HepG2 (cell line): Measurements from ENCODE around the gene TBCB. TPM values are rescaled to one million over a fixed set of nuclear protein-coding genes. Genes with fewer than 3 reads are reported as not detected.

ENCODE experiments used
- ATAC-seq: fragments of 200-7000 bp; cut with Tn5 transposase; 3 replicates; pipeline ENCODE4 v1.9.1; 2020; ENCODE audit warnings: mild to moderate bottlenecking, moderate library complexity
- BruUV-seq: library from RNA; stranded (reverse); fragments of 400-500 nt; replicated peaks from 2 replicates; lab custom pipeline; 2021; lab: Mats Ljungman, UMichigan
- CTCF ChIA-PET: fragments of 300-600 bp; formaldehyde crosslinking; extraction: SDS; loops from one replicate; lab custom pipeline; 2021; ENCODE audit warnings: low total read pairs, inconsistent platforms, low intra/inter-chr PET ratio; lab: Yijun Ruan, JAX
- POLR2A ChIA-PET: fragments of 350-600 bp; sonication (Branson Sonifier 250); formaldehyde crosslinking; loops from one replicate; lab custom pipeline; 2020; ENCODE audit warnings: antibody characterized with exemption, inconsistent platforms; lab: Yijun Ruan, JAX
- DNase-seq: peaks from one replicate; pipeline ENCODE4 v3.0.0-alpha.2; 2015; ENCODE audit warnings: low spot score
- FAIRE-seq: peaks from 3 replicates; lab custom pipeline; 2011; peaks lifted over from hg19 to GRCh38; lab: Jason Lieb, UNC
- H2AFZ ChIP-seq: one replicate; pipeline ENCODE4 v1.6.1; 2011; ENCODE audit warnings: low read length, inconsistent platforms
- H3K27ac ChIP-seq: fragments of 300-600 bp; 3 replicates; pipeline ENCODE4 v1.8.0; 2011; ENCODE audit warnings: mixed run types, mild to moderate bottlenecking, mixed read lengths, low read length, inconsistent platforms; ENCODE audit not compliant: insufficient read depth; ENCODE audit errors: extremely low read length
- H3K27me3 ChIP-seq, 2 experiments: fragments of 200-600 bp in 1 of 2; 2 replicates in 1 of 2; 3 replicates in 1 of 2; pipeline versions ENCODE4 v1.6.0 to v1.8.0; 2011; ENCODE audit warnings: low read length in 2 of 2, mild to moderate bottlenecking in 2 of 2, moderate library complexity in 2 of 2, inconsistent platforms in 1 of 2; ENCODE audit not compliant: insufficient read depth in 2 of 2, control insufficient read depth in 1 of 2
- H3K36me3 ChIP-seq, 2 experiments: fragments of 200-600 bp in 1 of 2; replicated peaks in 1 of 2; 2 replicates in 1 of 2; 3 replicates in 1 of 2; pipeline versions ENCODE4 v1.5.1 to v1.8.0; 2011; ENCODE audit warnings: low read length in 2 of 2, inconsistent platforms in 1 of 2; ENCODE audit not compliant: insufficient read depth in 2 of 2, control insufficient read depth in 1 of 2
- H3K4me1 ChIP-seq: 2 replicates; pipeline ENCODE4 v1.5.1; 2012; ENCODE audit warnings: low read length, inconsistent platforms; ENCODE audit not compliant: insufficient read depth
- H3K4me2 ChIP-seq: 2 replicates; pipeline ENCODE4 v1.6.0; 2011; ENCODE audit warnings: low read depth, low read length, inconsistent platforms
- H3K4me3 ChIP-seq, 3 experiments: fragments of 200-600 bp in 1 of 3; sonication (generic), shearing (Covaris generic) in 1 of 3; replicated peaks in 1 of 3; 2 replicates each; pipeline ENCODE4 v1.5.1; 2011 to 2016; ENCODE audit warnings: low read length in 3 of 3, inconsistent platforms in 2 of 3, low read depth in 2 of 3, mild to moderate bottlenecking in 2 of 3, control low read depth in 1 of 3, mixed read lengths in 1 of 3; ENCODE audit not compliant: insufficient read depth in 1 of 3
- H3K79me2 ChIP-seq: one replicate; pipeline ENCODE4 v1.6.1; 2011; ENCODE audit warnings: low read length, inconsistent platforms; ENCODE audit not compliant: insufficient read depth
- H3K9ac ChIP-seq: 2 replicates; pipeline ENCODE4 v1.6.0; 2011; ENCODE audit warnings: mild to moderate bottlenecking, low read depth, low read length, inconsistent platforms; ENCODE audit not compliant: insufficient read depth
- H3K9me3 ChIP-seq: 2 replicates; pipeline ENCODE4 v1.5.1; 2012; ENCODE audit warnings: mild to moderate bottlenecking, low read length
- H4K20me1 ChIP-seq: 2 replicates; pipeline ENCODE4 v1.6.0; 2011; ENCODE audit warnings: inconsistent platforms, mild to moderate bottlenecking, low read length, moderate library complexity; ENCODE audit not compliant: insufficient read depth
- RBFOX2 ChIP-seq: fragments of 200-400 bp; formaldehyde crosslinking; IDR thresholded peaks from 2 replicates; pipeline ENCODE4 v1.6.1; 2017; ENCODE audit warnings: low read depth, mild to moderate bottlenecking, low read length
- WGBS: methylation state at CpG from one replicate; pipeline ENCODE4 v1.1.6; 2017; ENCODE audit warnings: low lambda C conversion rate; 5-methylcytosine and 5-hydroxymethylcytosine counted together
- in situ Hi-C: cut with HindIII; loops from 2 replicates; pipeline ENCODE4 v1.10.0; 2017; ENCODE audit warnings: low pct_unique_long_range_greater_than_20kb; ENCODE audit not compliant: extremely low pct_ligation_motif_present
- intact Hi-C: fragments of 100-400 bp; cut with micrococcal nuclease; formaldehyde crosslinking; loops from one replicate; pipeline ENCODE4 v1.10.0; 2022; ENCODE audit not compliant: unreplicated experiment
- polyA plus RNA-seq, 8 experiments: library from polyadenylated mRNA; depleted of rRNA in 3 of 8; stranded (reverse) in 7 of 8; unstranded in 1 of 8; fragments of >200 nt; fragmentation: Illumina TruSeq in 4 of 8; extraction: Trizol in 4 of 8; gene quantifications; 2 replicates each; pipeline versions ENCODE4 v1.2.1 to v1.2.3, GENCODE V29; 2011 to 2016; ENCODE audit warnings: low read depth in 4 of 8, missing spikeins in 1 of 8, mixed read lengths in 1 of 8; ENCODE audit not compliant: insufficient read depth in 1 of 8
- total RNA-seq, 5 experiments: library from RNA; depleted of rRNA; stranded (reverse); fragments of >200 nt; fragmentation: Illumina TruSeq; extraction: Trizol; gene quantifications; 2 replicates each; pipeline ENCODE4 v1.2.3, GENCODE V29; 2016; ENCODE audit warnings: low read depth in 1 of 5
- TF ChIP-seq, protein P1 (sequence below): IDR thresholded peaks from 2 replicates; pipeline ENCODE4 v1.6.1; 2018; ENCODE audit warnings: missing genetic modification reagents, mild to moderate bottlenecking, missing compliant biosample characterization
- TF ChIP-seq, protein P2 (sequence below): IDR thresholded peaks from 2 replicates; pipeline ENCODE4 v1.6.1; 2018; ENCODE audit warnings: missing genetic modification reagents
- TF ChIP-seq, protein P3 (sequence below): sonication (generic); formaldehyde crosslinking; IDR thresholded peaks from 2 replicates; pipeline ENCODE4 v1.8.0; 2023; ENCODE audit warnings: mild to moderate bottlenecking, missing genetic modification reagents

TBCB gene
- total and polyA plus RNA-seq, 2 of the 13 experiments (the other 11 are each of a cell fraction or from before 2014, with no cell fraction given): 271 to 276 TPM

DNA sequence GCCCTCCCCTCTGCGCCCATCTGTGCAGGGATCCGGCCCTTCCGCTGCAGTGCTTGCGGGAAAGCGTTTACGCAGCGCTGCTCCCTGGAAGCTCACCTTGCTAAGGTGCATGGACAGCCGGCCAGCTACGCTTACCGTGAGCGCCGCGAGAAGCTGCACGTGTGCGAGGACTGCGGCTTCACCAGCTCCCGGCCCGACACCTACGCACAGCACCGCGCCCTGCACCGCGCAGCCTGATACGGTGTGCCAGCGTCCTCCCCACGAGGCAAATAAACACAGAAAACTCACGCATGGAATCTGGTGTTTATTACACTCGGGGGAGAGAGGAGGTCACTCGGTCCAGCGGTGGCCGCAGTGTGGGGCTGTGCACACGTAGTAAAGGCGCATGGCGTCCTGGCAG, 1.8 kb upstream of the TBCB start:
- peaks cover 30% of the 10 kb centered on the region for H3K4me1 ChIP-seq
- no peak for DNase-seq
- no peak overlapping the region for H2AFZ ChIP-seq
- peak overlapping the region; percentile 94 for H3K4me2 ChIP-seq
- peak overlapping the region in 2 of 3 experiments; percentile 88 to 93; a peak in 3 of 6 replicates for H3K4me3 ChIP-seq
- TF ChIP-seq, protein P1, sequence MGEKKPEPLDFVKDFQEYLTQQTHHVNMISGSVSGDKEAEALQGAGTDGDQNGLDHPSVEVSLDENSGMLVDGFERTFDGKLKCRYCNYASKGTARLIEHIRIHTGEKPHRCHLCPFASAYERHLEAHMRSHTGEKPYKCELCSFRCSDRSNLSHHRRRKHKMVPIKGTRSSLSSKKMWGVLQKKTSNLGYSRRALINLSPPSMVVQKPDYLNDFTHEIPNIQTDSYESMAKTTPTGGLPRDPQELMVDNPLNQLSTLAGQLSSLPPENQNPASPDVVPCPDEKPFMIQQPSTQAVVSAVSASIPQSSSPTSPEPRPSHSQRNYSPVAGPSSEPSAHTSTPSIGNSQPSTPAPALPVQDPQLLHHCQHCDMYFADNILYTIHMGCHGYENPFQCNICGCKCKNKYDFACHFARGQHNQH (CRISPR knock-in tag): no peak
- TF ChIP-seq RBFOX2: peak; percentile 49; the same call in 1 of the 2 replicates
- TF ChIP-seq, protein P2, sequence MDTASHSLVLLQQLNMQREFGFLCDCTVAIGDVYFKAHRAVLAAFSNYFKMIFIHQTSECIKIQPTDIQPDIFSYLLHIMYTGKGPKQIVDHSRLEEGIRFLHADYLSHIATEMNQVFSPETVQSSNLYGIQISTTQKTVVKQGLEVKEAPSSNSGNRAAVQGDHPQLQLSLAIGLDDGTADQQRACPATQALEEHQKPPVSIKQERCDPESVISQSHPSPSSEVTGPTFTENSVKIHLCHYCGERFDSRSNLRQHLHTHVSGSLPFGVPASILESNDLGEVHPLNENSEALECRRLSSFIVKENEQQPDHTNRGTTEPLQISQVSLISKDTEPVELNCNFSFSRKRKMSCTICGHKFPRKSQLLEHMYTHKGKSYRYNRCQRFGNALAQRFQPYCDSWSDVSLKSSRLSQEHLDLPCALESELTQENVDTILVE (CRISPR knock-in tag): no peak
- TF ChIP-seq, protein P3, sequence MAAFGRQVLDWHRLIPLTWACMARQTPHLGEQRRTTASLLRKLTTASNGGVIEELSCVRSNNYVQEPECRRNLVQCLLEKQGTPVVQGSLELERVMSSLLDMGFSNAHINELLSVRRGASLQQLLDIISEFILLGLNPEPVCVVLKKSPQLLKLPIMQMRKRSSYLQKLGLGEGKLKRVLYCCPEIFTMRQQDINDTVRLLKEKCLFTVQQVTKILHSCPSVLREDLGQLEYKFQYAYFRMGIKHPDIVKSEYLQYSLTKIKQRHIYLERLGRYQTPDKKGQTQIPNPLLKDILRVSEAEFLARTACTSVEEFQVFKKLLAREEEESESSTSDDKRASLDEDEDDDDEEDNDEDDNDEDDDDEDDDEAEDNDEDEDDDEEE (CRISPR knock-in tag): no peak
- no peaks in the 10 kb centered on the region; a peak in 1 of 5 replicates for H3K27me3 ChIP-seq
- no peaks in the 10 kb centered on the region for H4K20me1 ChIP-seq
- intact Hi-C loops (no loop called here), in situ Hi-C loops (no loop called here)
- FAIRE-seq: no peak
- ATAC-seq: no peak
- peaks cover 21% of the 10 kb centered on the region for H3K79me2 ChIP-seq
- H3K9ac ChIP-seq: peak overlapping the region; percentile 88
- no TSS peak for BruUV-seq
- CTCF ChIA-PET: no interaction called here
- WGBS: 97% methylated on average over 18 of the region's 34 CpGs
- H3K36me3 ChIP-seq: peaks cover 8 to 15% of the 10 kb centered on the region in 2 experiments; a peak in 2 of 5 replicates
- H3K27ac ChIP-seq: no peak overlapping the region
- POLR2A ChIA-PET: interaction anchor here (1.1 to 2.3 kb wide), 2 partner anchors 15 to 23 kb away, joined by 3 to 33 read pairs; no protein-coding TSS in a partner anchor
- no peaks in the 10 kb centered on the region for H3K9me3 ChIP-seq
